Thyroid gland (tissue), 4 donors: ENCODE data around the gene CXCL12.

Source experiments
- CTCF ChIP-seq, 6 experiments: fragments of 200-600 bp in 3 of 6; fragments of 450-650 bp in 3 of 6; sonication (generic) in 3 of 6; IDR thresholded peaks; one replicate each; pipeline ENCODE4 v1.5.1; 2016 to 2019; ENCODE audit warnings: antibody characterized with exemption in 6 of 6, mild to moderate bottlenecking in 2 of 6, inconsistent platforms in 1 of 6, moderate library complexity in 1 of 6
- POLR2A ChIP-seq, 2 donors: fragments of 450-650 bp; IDR thresholded peaks; one replicate each; pipeline ENCODE4 v1.6.1; 2017; ENCODE audit warnings: antibody characterized with exemption in 2 of 2, mild to moderate bottlenecking in 2 of 2, moderate library complexity in 1 of 2

GRCh38 chr10:44385696-44386441, 972 bp upstream of the CXCL12 start:
- TF ChIP-seq CTCF (IDR thresholded peaks at IDR 0.05) (no peak), POLR2A (IDR thresholded peaks at IDR 0.05) (no peak)
